Endothelial cell of umbilical vein (primary cell): Measurements from ENCODE around the gene PIEZO2. TPM values are rescaled to one million over a fixed set of nuclear protein-coding genes. Genes with fewer than 3 reads are reported as not detected.

Source experiments
- BruUV-seq: library from RNA; stranded (reverse); fragments of 400-500 nt; replicated peaks from 2 replicates; lab custom pipeline; 2021; lab: Mats Ljungman, UMichigan
- CTCF ChIA-PET: fragments of 300-600, 350-600 bp; sonication (Branson Sonifier 250); formaldehyde crosslinking; loops from one replicate; lab custom pipeline; 2021; ENCODE audit warnings: antibody characterized with exemption, inconsistent platforms; lab: Charles Lee
- POLR2A ChIA-PET: fragments of 300-600, 350-600 bp; sonication (Branson Sonifier 250); formaldehyde crosslinking; loops from one replicate; lab custom pipeline; 2021; ENCODE audit warnings: antibody characterized with exemption, inconsistent platforms; lab: Charles Lee
- DNase-seq: peaks from one replicate; pipeline ENCODE4 v3.0.0-alpha.2; 2011; ENCODE audit warnings: low read depth, low spot score
- FAIRE-seq: peaks from 2 replicates; lab custom pipeline; 2011; peaks lifted over from hg19 to GRCh38; lab: Jason Lieb, UNC
- H2AFZ ChIP-seq: 2 replicates; pipeline ENCODE4 v1.6.0; 2012; ENCODE audit warnings: low read depth, low read length, control low read depth, inconsistent platforms
- H3K27ac ChIP-seq: 2 replicates; pipeline ENCODE4 v1.5.1; 2011; ENCODE audit warnings: low read depth, mild to moderate bottlenecking, control low read depth, low read length, moderate library complexity; ENCODE audit not compliant: insufficient read depth
- H3K27me3 ChIP-seq, 2 experiments: 2 replicates each; pipeline versions ENCODE4 v1.6.0 to v1.6.1; 2011; ENCODE audit warnings: low read length in 2 of 2, mixed read lengths in 1 of 2; ENCODE audit not compliant: control insufficient read depth in 2 of 2, insufficient read depth in 2 of 2
- H3K36me3 ChIP-seq, 2 experiments: 2 replicates in 1 of 2; 3 replicates in 1 of 2; pipeline ENCODE4 v1.5.1; 2011; ENCODE audit warnings: low read length in 2 of 2, mild to moderate bottlenecking in 1 of 2, moderate library complexity in 1 of 2; ENCODE audit not compliant: control insufficient read depth in 2 of 2, insufficient read depth in 2 of 2; ENCODE audit errors: extremely low read depth in 1 of 2
- H3K4me1 ChIP-seq: 3 replicates; pipeline ENCODE4 v1.5.1; 2011; ENCODE audit warnings: mild to moderate bottlenecking, low read length; ENCODE audit not compliant: control insufficient read depth, insufficient read depth; ENCODE audit errors: extremely low read depth
- H3K4me2 ChIP-seq: 2 replicates; pipeline ENCODE4 v1.6.1; 2011; ENCODE audit warnings: low read length, control low read depth, mixed read lengths; ENCODE audit not compliant: insufficient read depth
- H3K4me3 ChIP-seq, 3 experiments: fragments of 200-600 bp in 1 of 3; sonication (generic), shearing (Covaris generic) in 1 of 3; replicated peaks in 1 of 3; 2 replicates each; pipeline ENCODE4 v1.5.1; 2011 to 2016; ENCODE audit warnings: control low read depth in 3 of 3, low read length in 3 of 3, mild to moderate bottlenecking in 2 of 3, inconsistent platforms in 1 of 3, low read depth in 1 of 3, moderate library complexity in 1 of 3; ENCODE audit not compliant: insufficient read depth in 1 of 3
- H3K79me2 ChIP-seq: 2 replicates; pipeline ENCODE4 v1.6.0; 2012; ENCODE audit warnings: low read length, inconsistent platforms; ENCODE audit not compliant: control insufficient read depth, insufficient read depth
- H3K9ac ChIP-seq: replicated peaks from 2 replicates; pipeline ENCODE3; 2011; ENCODE audit warnings: low read length, control low read depth; ENCODE audit not compliant: insufficient read depth; ENCODE audit errors: extremely low read depth
- H3K9me1 ChIP-seq: replicated peaks from 3 replicates; pipeline ENCODE4 v1.6.0; 2011; ENCODE audit warnings: mild to moderate bottlenecking, low read length; ENCODE audit not compliant: control insufficient read depth, insufficient read depth; ENCODE audit errors: extremely low read depth
- H3K9me3 ChIP-seq: replicated peaks from 2 replicates; pipeline ENCODE4 v1.5.1; 2012; ENCODE audit warnings: low read length, inconsistent platforms; ENCODE audit not compliant: control insufficient read depth, insufficient read depth
- H4K20me1 ChIP-seq: replicated peaks from 2 replicates; pipeline ENCODE3; 2011; ENCODE audit warnings: mild to moderate bottlenecking, low read length; ENCODE audit not compliant: control insufficient read depth, insufficient read depth; ENCODE audit errors: extremely low read depth
- EZH2 ChIP-seq: IDR thresholded peaks from 2 replicates; pipeline ENCODE4 v1.6.1; 2012; ENCODE audit warnings: borderline replicate concordance, low read depth, mild to moderate bottlenecking, moderate library complexity, low read length, inconsistent platforms; ENCODE audit not compliant: severe bottlenecking
- FOS ChIP-seq: IDR thresholded peaks from 2 replicates; pipeline ENCODE4 v1.6.1; 2011; ENCODE audit warnings: mild to moderate bottlenecking, low read length, moderate library complexity, borderline replicate concordance; ENCODE audit not compliant: insufficient read depth
- GATA2 ChIP-seq: IDR thresholded peaks from 2 replicates; pipeline ENCODE4 v1.7.0; 2011; ENCODE audit warnings: low read depth, mild to moderate bottlenecking, moderate library complexity, mixed read lengths, low read length; ENCODE audit not compliant: insufficient read length, insufficient read depth
- JUN ChIP-seq: IDR thresholded peaks from 2 replicates; pipeline ENCODE4 v1.6.1; 2011; ENCODE audit warnings: borderline replicate concordance, low read depth; ENCODE audit not compliant: insufficient read length, insufficient read depth
- MYC ChIP-seq: IDR thresholded peaks from one replicate; pipeline ENCODE4 v1.6.1; 2011; ENCODE audit warnings: mild to moderate bottlenecking, low read depth, low read length
- POLR2A ChIP-seq: IDR thresholded peaks from 2 replicates; pipeline ENCODE4 v1.6.1; 2012; ENCODE audit warnings: low read depth, mild to moderate bottlenecking, control low read depth, low read length
- POLR2AphosphoS5 ChIP-seq: IDR thresholded peaks from 2 replicates; pipeline ENCODE4 v1.6.1; 2012; ENCODE audit warnings: low read depth, mild to moderate bottlenecking, control low read depth, low read length, moderate library complexity; ENCODE audit not compliant: insufficient read depth
- dilution Hi-C: fragments of 300-500 bp; cut with MboI; formaldehyde crosslinking; loops from one replicate; pipeline ENCODE4 v1.15.0; 2019; ENCODE audit warnings: low sequenced_read_pairs; ENCODE audit not compliant: extremely low pct_ligation_motif_present
- intact Hi-C: fragments of 100-400 bp; cut with micrococcal nuclease; formaldehyde crosslinking; loops from one replicate; pipeline ENCODE4 v1.10.0; 2022
- polyA plus RNA-seq, 4 experiments: library from polyadenylated mRNA; depleted of rRNA in 3 of 4; stranded (reverse) in 3 of 4; unstranded in 1 of 4; fragments of >200 nt; gene quantifications; 2 replicates each; pipeline versions ENCODE4 v1.2.1 to v1.2.3, GENCODE V29; 2011 to 2012; ENCODE audit warnings: missing spikeins in 1 of 4
- total RNA-seq: library from RNA; stranded (reverse); gene quantifications from 2 replicates; pipeline ENCODE4 v1.2.3, GENCODE V29; 2021
- TF ChIP-seq, protein P1 (sequence below), 2 donors: IDR thresholded peaks; 1 replicate in 1 of 2; 2 replicates in 1 of 2; pipeline ENCODE4 v1.5.1; 2011; ENCODE audit warnings: low read length in 2 of 2, mild to moderate bottlenecking in 2 of 2, moderate library complexity in 2 of 2, control low read depth in 1 of 2, inconsistent platforms in 1 of 2, low read depth in 1 of 2; ENCODE audit not compliant: insufficient read depth in 1 of 2; ENCODE audit errors: extremely low read depth in 1 of 2
- TF ChIP-seq, protein P2 (sequence below): IDR thresholded peaks from 2 replicates; pipeline ENCODE4 v1.6.1; 2011; ENCODE audit not compliant: insufficient read depth, insufficient read length

PIEZO2 gene
- total and polyA plus RNA-seq, 2 donors (not counting 3 experiments of a cell fraction or from before 2014, with no cell fraction given), result 1.7 to 11.2 TPM

DNA sequence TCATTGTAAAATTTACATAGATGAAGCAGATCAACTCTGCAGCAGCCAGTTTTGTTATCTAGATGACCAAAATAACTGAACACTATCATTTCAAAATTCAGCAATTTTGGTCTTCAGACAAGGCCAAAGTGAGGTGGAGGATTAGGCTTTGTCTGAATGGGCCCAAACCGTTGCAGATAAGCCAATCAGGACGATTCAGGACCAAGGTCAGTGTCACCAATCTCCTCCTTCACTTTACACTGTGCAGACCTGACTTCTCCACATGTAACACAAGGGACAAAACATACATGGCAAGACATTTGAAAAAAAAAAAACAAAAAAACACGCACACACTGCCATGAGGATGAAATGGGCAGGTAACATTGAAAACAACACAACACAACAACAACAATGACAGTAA is 412.4 kb downstream of the PIEZO2 start:
- no peak for DNase-seq
- Histone ChIP-seq H3K27me3 (no peaks in the 10 kb centered on the region), H3K36me3 (no peaks in the 10 kb centered on the region), H2AFZ (no peak overlapping the region), H3K9me1 (no peaks in the 10 kb centered on the region), H4K20me1 (no peaks in the 10 kb centered on the region), H3K4me3 (no peak overlapping the region), H3K9me3 (no peaks in the 10 kb centered on the region), H3K9ac (no peak overlapping the region), H3K4me2 (no peak overlapping the region), H3K4me1 (no peaks in the 10 kb centered on the region), H3K27ac (no peak overlapping the region), H3K79me2 (no peaks in the 10 kb centered on the region)
- ChIA-PET CTCF (no interaction called here), POLR2A (no interaction called here)
- FAIRE-seq, result no peak
- no TSS peak for BruUV-seq
- intact Hi-C loops, result no loop called here
- TF ChIP-seq POLR2AphosphoS5 (no peak), GATA2 (no peak)
- dilution Hi-C loops, result no loop called here

- Histone ChIP-seq H3K4me2 (no peak overlapping the region), H3K9me1 (no peaks in the 10 kb centered on the region), H3K79me2 (no peaks in the 10 kb centered on the region), H2AFZ (no peak overlapping the region), H3K27ac (no peak overlapping the region), H3K27me3 (no peaks in the 10 kb centered on the region), H3K9me3 (no peaks in the 10 kb centered on the region), H4K20me1 (no peaks in the 10 kb centered on the region), H3K4me3 (no peak overlapping the region), H3K36me3 (no peaks in the 10 kb centered on the region), H3K4me1 (no peaks in the 10 kb centered on the region), H3K9ac (no peak overlapping the region)
- no TSS peak for BruUV-seq
- CTCF ChIA-PET, result no interaction called here
- no peak for FAIRE-seq
- dilution Hi-C loops, result no loop called here
- DNase-seq, result no peak
- POLR2A ChIA-PET, result no interaction called here
- intact Hi-C loops, result no loop called here
- TF ChIP-seq, protein P1, sequence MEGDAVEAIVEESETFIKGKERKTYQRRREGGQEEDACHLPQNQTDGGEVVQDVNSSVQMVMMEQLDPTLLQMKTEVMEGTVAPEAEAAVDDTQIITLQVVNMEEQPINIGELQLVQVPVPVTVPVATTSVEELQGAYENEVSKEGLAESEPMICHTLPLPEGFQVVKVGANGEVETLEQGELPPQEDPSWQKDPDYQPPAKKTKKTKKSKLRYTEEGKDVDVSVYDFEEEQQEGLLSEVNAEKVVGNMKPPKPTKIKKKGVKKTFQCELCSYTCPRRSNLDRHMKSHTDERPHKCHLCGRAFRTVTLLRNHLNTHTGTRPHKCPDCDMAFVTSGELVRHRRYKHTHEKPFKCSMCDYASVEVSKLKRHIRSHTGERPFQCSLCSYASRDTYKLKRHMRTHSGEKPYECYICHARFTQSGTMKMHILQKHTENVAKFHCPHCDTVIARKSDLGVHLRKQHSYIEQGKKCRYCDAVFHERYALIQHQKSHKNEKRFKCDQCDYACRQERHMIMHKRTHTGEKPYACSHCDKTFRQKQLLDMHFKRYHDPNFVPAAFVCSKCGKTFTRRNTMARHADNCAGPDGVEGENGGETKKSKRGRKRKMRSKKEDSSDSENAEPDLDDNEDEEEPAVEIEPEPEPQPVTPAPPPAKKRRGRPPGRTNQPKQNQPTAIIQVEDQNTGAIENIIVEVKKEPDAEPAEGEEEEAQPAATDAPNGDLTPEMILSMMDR (IDR thresholded peaks at IDR 0.05; ENCODE audit: extremely low read depth in 1 of 2, insufficient read depth in 1 of 2, low read depth in 1 of 2, low read length in 2 of 2), result no peak
- TF ChIP-seq MYC (no peak), GATA2 (no peak), EZH2 (no peak), FOS (no peak), POLR2AphosphoS5 (no peak), POLR2A (no peak), JUN (no peak)
- TF ChIP-seq, protein P2, sequence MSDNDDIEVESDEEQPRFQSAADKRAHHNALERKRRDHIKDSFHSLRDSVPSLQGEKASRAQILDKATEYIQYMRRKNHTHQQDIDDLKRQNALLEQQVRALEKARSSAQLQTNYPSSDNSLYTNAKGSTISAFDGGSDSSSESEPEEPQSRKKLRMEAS, result no peak
Measured at GRCh38 chr18:10732990-10733389, 416.4 kb downstream of the PIEZO2 start.
